GM12865 (cell line): Measurements from ENCODE around the gene FBLN1.

Experiments
- DNase-seq: peaks from one replicate; pipeline ENCODE4 v3.0.0; 2010; ENCODE audit warnings: low read depth
- H3K4me3 ChIP-seq: 2 replicates; pipeline ENCODE4 v1.5.1; 2011; ENCODE audit warnings: mild to moderate bottlenecking, low read depth, low read length, control low read depth
- CTCF ChIP-seq: IDR thresholded peaks from 2 replicates; pipeline ENCODE4 v1.5.1; 2011; ENCODE audit warnings: low read length, control low read depth, low read depth, inconsistent platforms; ENCODE audit not compliant: insufficient read depth; ENCODE audit errors: missing control alignments

Gene FBLN1

GRCh38 chr22:45584121-45584570, 81.5 kb downstream of the FBLN1 start:
- no peak overlapping the region for H3K4me3 ChIP-seq
- no peak for DNase-seq
- TF ChIP-seq CTCF = no peak

- no peak overlapping the region for H3K4me3 ChIP-seq
These were observed 82.1 kb downstream of the FBLN1 start for GRCh38 chr22:45584621-45585436.

GRCh38 chr22:45585437-45585755, 82.7 kb downstream of the FBLN1 start:
- TF ChIP-seq CTCF = no peak
- no peak overlapping the region for H3K4me3 ChIP-seq
- no peak for DNase-seq

More at GRCh38 chr22:45584621-45585436, 82.1 kb downstream of the FBLN1 start:
- no peak for DNase-seq
- no peak for TF ChIP-seq CTCF

GRCh38 chr22:45585946-45586540, 83.4 kb downstream of the FBLN1 start:
- no peak overlapping the region for H3K4me3 ChIP-seq
- DNase-seq = no peak
- TF ChIP-seq CTCF = no peak

GRCh38 chr22:45586651-45587405, 84.1 kb downstream of the FBLN1 start:
- no peak for DNase-seq
- TF ChIP-seq CTCF = no peak

GRCh38 chr22:45587638-45588505, 85.2 kb downstream of the FBLN1 start:
- DNase-seq = no peak
- no peak overlapping the region for H3K4me3 ChIP-seq
- TF ChIP-seq CTCF = no peak

More at GRCh38 chr22:45586651-45587405, 84.1 kb downstream of the FBLN1 start:
- H3K4me3 ChIP-seq = no peak overlapping the region
